ENCODE results near the gene PHACTR1.

Gene PHACTR1

GRCh38 chr6:13071550-13072345, 355.2 kb downstream of the PHACTR1 start:
- DNase-seq (ENCODE audit: extremely low spot score), result no peak
- CTCF ChIA-PET, result no interaction called here
- TF ChIP-seq SP1 (IDR thresholded peaks at IDR 0.05) (no peak), ARNT (IDR thresholded peaks at IDR 0.05) (no peak), TARDBP (IDR thresholded peaks at IDR 0.05) (no peak), FOXK2 (IDR thresholded peaks at IDR 0.05) (no peak), LEF1 (IDR thresholded peaks at IDR 0.05; ENCODE audit: borderline replicate concordance) (no peak), FOXA1 (IDR thresholded peaks at IDR 0.05) (no peak), CTBP1 (IDR thresholded peaks at IDR 0.05; ENCODE audit: borderline replicate concordance) (no peak), FOXM1 (IDR thresholded peaks at IDR 0.05; ENCODE audit: borderline replicate concordance) (no peak), L3MBTL2 (conservative IDR thresholded peaks at IDR 0.05) (no peak), ELF4 (IDR thresholded peaks at IDR 0.05) (no peak), HDGF (IDR thresholded peaks at IDR 0.05; ENCODE audit: borderline replicate concordance) (no peak), BHLHE40 (IDR thresholded peaks at IDR 0.05; ENCODE audit: borderline replicate concordance) (no peak), SUZ12 (IDR thresholded peaks at IDR 0.05) (no peak), NFRKB (IDR thresholded peaks at IDR 0.05) (no peak), ZNF384 (IDR thresholded peaks at IDR 0.05) (no peak)
- TF ChIP-seq, protein P1, sequence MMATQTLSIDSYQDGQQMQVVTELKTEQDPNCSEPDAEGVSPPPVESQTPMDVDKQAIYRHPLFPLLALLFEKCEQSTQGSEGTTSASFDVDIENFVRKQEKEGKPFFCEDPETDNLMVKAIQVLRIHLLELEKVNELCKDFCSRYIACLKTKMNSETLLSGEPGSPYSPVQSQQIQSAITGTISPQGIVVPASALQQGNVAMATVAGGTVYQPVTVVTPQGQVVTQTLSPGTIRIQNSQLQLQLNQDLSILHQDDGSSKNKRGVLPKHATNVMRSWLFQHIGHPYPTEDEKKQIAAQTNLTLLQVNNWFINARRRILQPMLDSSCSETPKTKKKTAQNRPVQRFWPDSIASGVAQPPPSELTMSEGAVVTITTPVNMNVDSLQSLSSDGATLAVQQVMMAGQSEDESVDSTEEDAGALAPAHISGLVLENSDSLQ (IDR thresholded peaks at IDR 0.05), result no peak
- POLR2A ChIA-PET, result no interaction called here

- CTCF ChIA-PET, result no interaction called here
- POLR2A ChIA-PET, result no interaction called here
- no peak for TF ChIP-seq HDGF (IDR thresholded peaks at IDR 0.05; ENCODE audit: borderline replicate concordance)
- TF ChIP-seq ARNT (IDR thresholded peaks at IDR 0.05), result no peak
- no peak for TF ChIP-seq NFRKB (IDR thresholded peaks at IDR 0.05)
- TF ChIP-seq SP1 (IDR thresholded peaks at IDR 0.05), result no peak
- TF ChIP-seq FOXA1 (IDR thresholded peaks at IDR 0.05), result no peak
- no peak for TF ChIP-seq LEF1 (IDR thresholded peaks at IDR 0.05; ENCODE audit: borderline replicate concordance)
- no peak for TF ChIP-seq SUZ12 (IDR thresholded peaks at IDR 0.05)
- TF ChIP-seq FOXK2 (IDR thresholded peaks at IDR 0.05), result no peak
- no peak for TF ChIP-seq ELF4 (IDR thresholded peaks at IDR 0.05)
- no peak for TF ChIP-seq CTBP1 (IDR thresholded peaks at IDR 0.05; ENCODE audit: borderline replicate concordance)
Measured at GRCh38 chr6:13072686-13073347, 356.2 kb downstream of the PHACTR1 start.

DNA sequence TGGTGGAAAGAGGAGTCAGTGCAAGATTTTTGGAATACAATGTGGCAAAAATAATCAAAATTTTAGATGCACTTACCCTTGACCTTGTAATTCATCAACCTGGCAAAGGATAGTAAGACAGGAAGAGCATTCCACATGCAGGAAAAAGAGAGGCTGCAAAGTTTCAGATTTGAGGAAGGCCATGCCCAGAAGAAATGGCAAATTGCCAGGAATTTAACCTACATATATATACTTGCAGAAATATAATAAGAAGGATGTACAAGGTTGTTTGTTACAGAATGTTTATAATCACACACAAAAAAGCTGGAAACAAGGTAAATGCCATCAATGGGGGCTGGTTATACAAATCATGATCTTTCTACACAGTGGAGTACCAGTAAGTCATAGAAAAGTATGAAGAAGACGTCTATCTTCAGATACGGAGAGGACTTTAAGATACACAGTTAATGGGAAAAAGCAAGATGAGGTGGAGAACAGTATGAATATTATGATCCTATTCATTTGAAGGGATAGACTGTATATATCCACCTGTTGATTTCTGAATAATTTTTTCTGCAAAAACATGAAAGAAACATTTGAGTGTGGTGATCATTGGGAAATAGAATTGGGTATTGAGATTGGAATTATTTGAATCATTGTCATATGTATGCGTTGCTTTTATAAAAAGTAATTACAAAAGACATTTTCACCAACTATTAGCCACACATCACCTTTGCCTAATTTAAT, 358.0 kb downstream of the PHACTR1 start:
- TF ChIP-seq ARNT (IDR thresholded peaks at IDR 0.05), result no peak
- TF ChIP-seq SP1 (IDR thresholded peaks at IDR 0.05), result no peak
- no peak for TF ChIP-seq FOXA1 (IDR thresholded peaks at IDR 0.05)
- no peak for TF ChIP-seq FOXM1 (IDR thresholded peaks at IDR 0.05; ENCODE audit: borderline replicate concordance)
- no peak for TF ChIP-seq HDGF (IDR thresholded peaks at IDR 0.05; ENCODE audit: borderline replicate concordance)
- no peak for TF ChIP-seq CTBP1 (IDR thresholded peaks at IDR 0.05; ENCODE audit: borderline replicate concordance)
- TF ChIP-seq ZNF384 (IDR thresholded peaks at IDR 0.05), result no peak
- TF ChIP-seq ELF4 (IDR thresholded peaks at IDR 0.05), result no peak
- no peak for TF ChIP-seq BHLHE40 (IDR thresholded peaks at IDR 0.05; ENCODE audit: borderline replicate concordance)
- TF ChIP-seq SUZ12 (IDR thresholded peaks at IDR 0.05), result no peak
- TF ChIP-seq, protein P1 (IDR thresholded peaks at IDR 0.05), result no peak
- POLR2A ChIA-PET, result no interaction called here

More at GRCh38 chr6:13072686-13073347, 356.2 kb downstream of the PHACTR1 start:
- no peak for DNase-seq (ENCODE audit: extremely low spot score)

DNA sequence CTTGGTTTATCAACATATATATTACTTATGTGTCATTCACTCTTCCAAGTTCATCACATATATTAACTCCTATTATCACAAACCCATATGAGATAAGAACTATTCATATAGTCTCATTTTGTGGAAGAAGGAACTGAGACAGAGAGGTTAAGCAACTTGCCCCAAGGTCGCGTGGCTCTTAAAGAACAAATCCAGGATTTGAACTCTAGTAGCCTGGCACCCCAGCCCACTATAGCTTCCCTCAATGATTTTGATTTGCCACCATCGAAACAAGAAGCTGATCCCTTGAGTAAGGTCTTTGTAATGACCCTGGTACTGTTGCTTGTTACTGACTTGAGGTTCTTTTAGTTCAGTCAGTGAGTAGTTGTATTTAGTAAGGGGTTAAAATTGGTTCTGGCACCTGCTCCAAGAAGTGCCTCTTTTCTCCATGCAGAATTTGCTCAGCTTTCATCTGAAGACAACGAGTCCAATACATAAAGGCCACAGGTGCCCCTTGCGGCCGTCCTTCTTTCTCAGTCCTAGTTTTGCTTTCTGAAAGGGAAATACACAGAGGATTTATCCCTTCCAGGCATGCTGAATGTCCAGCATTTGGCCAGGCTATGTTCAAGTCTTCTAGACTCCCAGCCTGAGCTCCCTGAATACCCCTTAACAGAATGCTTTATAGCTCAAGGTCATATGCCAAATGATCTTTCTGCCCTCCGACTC, 358.7 kb downstream of the PHACTR1 start:
- DNase-seq (ENCODE audit: extremely low spot score), result no peak
- TF ChIP-seq ARNT (IDR thresholded peaks at IDR 0.05) (no peak), SUZ12 (IDR thresholded peaks at IDR 0.05) (no peak), LEF1 (IDR thresholded peaks at IDR 0.05; ENCODE audit: borderline replicate concordance) (no peak), FOXM1 (IDR thresholded peaks at IDR 0.05; ENCODE audit: borderline replicate concordance) (no peak), CTBP1 (IDR thresholded peaks at IDR 0.05; ENCODE audit: borderline replicate concordance) (no peak), L3MBTL2 (conservative IDR thresholded peaks at IDR 0.05) (no peak), TARDBP (IDR thresholded peaks at IDR 0.05) (no peak), HDGF (IDR thresholded peaks at IDR 0.05; ENCODE audit: borderline replicate concordance) (no peak), ELF4 (IDR thresholded peaks at IDR 0.05) (no peak), FOXK2 (IDR thresholded peaks at IDR 0.05) (no peak), NFRKB (IDR thresholded peaks at IDR 0.05) (no peak), ZNF384 (IDR thresholded peaks at IDR 0.05) (no peak)
- TF ChIP-seq, protein P1 (IDR thresholded peaks at IDR 0.05), result no peak
- POLR2A ChIA-PET, result no interaction called here
- CTCF ChIA-PET, result interaction anchor here (0.6 kb wide), 1 partner anchor 1616 kb away, joined by 3 read pairs; no protein-coding TSS in a partner anchor

More for the DNA sequence above, 358.0 kb downstream of the PHACTR1 start:
- CTCF ChIA-PET, result interaction anchor here (0.6 kb wide), 1 partner anchor 1616 kb away, joined by 3 read pairs; no protein-coding TSS in a partner anchor
- DNase-seq (ENCODE audit: extremely low spot score), result no peak

DNA sequence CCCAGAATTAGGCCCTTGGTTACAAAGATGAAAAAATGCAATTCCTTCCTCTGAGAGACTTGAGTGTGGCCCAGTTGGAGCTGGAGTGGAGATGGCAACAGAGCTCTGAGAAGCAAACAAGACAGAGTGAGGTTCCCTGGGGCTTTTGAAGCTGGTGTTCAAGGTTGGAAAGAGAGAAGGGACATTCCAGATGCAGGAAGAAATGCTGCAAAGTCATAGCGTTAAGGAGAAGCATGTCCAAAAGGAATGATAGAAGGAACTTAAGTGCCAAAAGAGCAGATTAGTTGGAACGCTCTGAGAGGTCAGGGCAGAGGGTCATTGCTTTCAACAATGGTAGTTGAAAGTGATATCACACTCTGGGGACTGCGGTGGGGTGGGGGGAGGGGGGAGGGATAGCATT, 360.0 kb downstream of the PHACTR1 start:
- POLR2A ChIA-PET, result no interaction called here
- no peak for DNase-seq (ENCODE audit: extremely low spot score)
- CTCF ChIA-PET, result no interaction called here
- TF ChIP-seq ELF4 (IDR thresholded peaks at IDR 0.05), result no peak
- TF ChIP-seq TARDBP (IDR thresholded peaks at IDR 0.05), result no peak
- TF ChIP-seq SUZ12 (IDR thresholded peaks at IDR 0.05), result no peak
- no peak for TF ChIP-seq FOXK2 (IDR thresholded peaks at IDR 0.05)
- TF ChIP-seq LEF1 (IDR thresholded peaks at IDR 0.05; ENCODE audit: borderline replicate concordance), result no peak
- TF ChIP-seq NFRKB (IDR thresholded peaks at IDR 0.05), result no peak
- no peak for TF ChIP-seq L3MBTL2 (conservative IDR thresholded peaks at IDR 0.05)
- no peak for TF ChIP-seq FOXM1 (IDR thresholded peaks at IDR 0.05; ENCODE audit: borderline replicate concordance)
- no peak for TF ChIP-seq HDGF (IDR thresholded peaks at IDR 0.05; ENCODE audit: borderline replicate concordance)
- TF ChIP-seq SP1 (IDR thresholded peaks at IDR 0.05), result no peak
- TF ChIP-seq CTBP1 (IDR thresholded peaks at IDR 0.05; ENCODE audit: borderline replicate concordance), result no peak
- TF ChIP-seq, protein P1 (IDR thresholded peaks at IDR 0.05), result no peak
- TF ChIP-seq BHLHE40 (IDR thresholded peaks at IDR 0.05; ENCODE audit: borderline replicate concordance), result no peak
- TF ChIP-seq ZNF384 (IDR thresholded peaks at IDR 0.05), result no peak
- TF ChIP-seq ARNT (IDR thresholded peaks at IDR 0.05), result no peak
- TF ChIP-seq FOXA1 (IDR thresholded peaks at IDR 0.05), result no peak
